HUES48 (cell line): ENCODE data around the gene PCDH17.

Experiments used
- H3K27ac ChIP-seq: one replicate; pipeline ENCODE4 v1.7.0; 2013; ENCODE audit warnings: low read depth, low read length, inconsistent platforms
- H3K27me3 ChIP-seq: 2 replicates; pipeline ENCODE4 v1.6.1; 2013; ENCODE audit warnings: mild to moderate bottlenecking, low read length; ENCODE audit not compliant: control insufficient read depth, insufficient read depth
- H3K36me3 ChIP-seq: 2 replicates; pipeline ENCODE4 v1.6.1; 2013; ENCODE audit warnings: low read length; ENCODE audit not compliant: control insufficient read depth, insufficient read depth
- H3K4me1 ChIP-seq: 2 replicates; pipeline ENCODE4 v1.6.1; 2013; ENCODE audit warnings: mild to moderate bottlenecking, low read length; ENCODE audit not compliant: control insufficient read depth, insufficient read depth
- H3K4me3 ChIP-seq: 2 replicates; pipeline ENCODE4 v1.5.1; 2013; ENCODE audit warnings: mild to moderate bottlenecking, low read depth, low read length
- H3K9ac ChIP-seq: 2 replicates; pipeline ENCODE4 v1.6.1; 2013; ENCODE audit warnings: mild to moderate bottlenecking, low read depth, low read length, moderate library complexity
- H3K9me3 ChIP-seq: 2 replicates; pipeline ENCODE4 v1.6.1; 2013; ENCODE audit warnings: low read length; ENCODE audit not compliant: control insufficient read depth, insufficient read depth

The PCDH17 gene

DNA sequence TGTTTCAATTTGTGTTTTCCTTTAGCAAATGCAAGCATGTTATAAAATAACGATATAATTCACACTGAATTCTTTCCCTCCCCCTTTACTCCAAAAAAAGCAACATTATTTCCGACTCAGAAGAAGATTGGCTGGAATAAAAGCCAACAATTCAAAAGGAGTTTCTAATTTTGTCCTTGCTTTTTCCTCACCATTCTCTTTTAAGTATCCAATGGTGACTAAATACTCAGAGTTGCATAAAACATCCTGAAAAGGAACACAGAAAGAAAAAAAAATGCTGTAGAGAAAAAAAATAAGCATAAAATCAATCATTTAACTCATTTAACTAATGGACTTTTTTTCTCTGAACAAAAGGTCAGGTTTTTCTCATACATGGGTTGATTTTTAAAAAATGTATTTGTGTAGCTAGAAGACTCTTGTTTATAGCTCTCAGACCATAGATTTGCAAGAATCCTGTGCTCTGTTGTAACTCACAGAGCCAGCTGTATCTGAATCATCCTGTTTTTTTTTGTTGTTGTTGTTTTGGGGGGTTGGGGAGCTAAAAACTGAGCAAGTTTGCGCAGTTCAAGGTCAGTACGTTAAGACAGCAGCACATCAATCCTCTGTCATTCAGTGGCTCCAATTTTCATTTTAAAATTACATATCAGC is 108.1 kb downstream of the PCDH17 start:
- no peaks in the 10 kb centered on the region for H3K36me3 ChIP-seq
- no peak overlapping the region for H3K27ac ChIP-seq
- no peak overlapping the region; the same call in 1 of the 2 replicates for H3K4me3 ChIP-seq
- peaks cover 34% of the 10 kb centered on the region for H3K4me1 ChIP-seq
- H3K9me3 ChIP-seq: no peaks in the 10 kb centered on the region
- no peaks in the 10 kb centered on the region for H3K27me3 ChIP-seq
- no peak overlapping the region for H3K9ac ChIP-seq

DNA sequence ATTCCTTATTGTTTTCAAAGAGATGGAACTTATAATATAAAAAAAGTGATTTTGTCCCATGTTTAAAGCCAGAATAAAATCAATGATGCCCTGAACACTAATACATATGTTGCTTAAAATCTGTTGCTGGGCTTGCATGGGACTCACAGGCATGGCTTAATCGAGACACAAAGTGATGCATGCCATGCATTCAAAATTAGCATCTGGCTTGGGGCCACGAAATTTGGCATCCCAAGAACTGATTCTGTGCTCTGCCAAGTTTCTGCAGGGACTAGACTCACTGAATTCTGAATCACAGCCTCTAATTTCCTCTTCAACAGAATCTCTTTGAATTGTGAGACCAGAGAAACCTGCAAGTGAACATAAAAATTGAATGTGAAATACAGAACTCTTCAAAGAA is 109.2 kb downstream of the PCDH17 start:
- H3K27me3 ChIP-seq: no peaks in the 10 kb centered on the region
- H3K27ac ChIP-seq: no peak overlapping the region
- H3K4me3 ChIP-seq: no peak overlapping the region
- H3K9me3 ChIP-seq: no peaks in the 10 kb centered on the region
- peaks cover 34% of the 10 kb centered on the region for H3K4me1 ChIP-seq
- no peaks in the 10 kb centered on the region for H3K36me3 ChIP-seq
- H3K9ac ChIP-seq: no peak overlapping the region

DNA sequence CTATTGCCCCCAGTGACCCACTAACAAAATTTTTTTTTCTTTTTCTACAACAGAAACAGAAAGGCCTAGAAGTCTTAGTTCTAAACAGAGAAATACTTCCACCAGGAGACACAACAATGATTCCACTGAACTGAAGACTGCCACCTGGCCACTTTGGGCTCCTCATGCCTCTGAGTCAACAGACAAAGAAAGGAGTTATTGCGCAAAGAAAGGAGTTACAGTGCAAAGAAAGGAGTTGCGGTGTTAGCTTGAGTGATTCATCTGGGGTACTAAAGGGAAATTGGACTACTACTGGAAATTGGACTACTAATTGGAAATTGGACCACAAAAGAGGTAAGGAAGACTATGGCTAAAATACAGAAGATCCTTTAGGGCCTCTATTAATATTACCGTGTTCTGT is 116.6 kb downstream of the PCDH17 start:
- H3K9me3 ChIP-seq: no peaks in the 10 kb centered on the region
- H3K9ac ChIP-seq: no peak overlapping the region
- no peaks in the 10 kb centered on the region for H3K27me3 ChIP-seq
- no peaks in the 10 kb centered on the region for H3K4me1 ChIP-seq
- H3K27ac ChIP-seq: no peak overlapping the region
- H3K36me3 ChIP-seq: no peaks in the 10 kb centered on the region
- no peak overlapping the region for H3K4me3 ChIP-seq

DNA sequence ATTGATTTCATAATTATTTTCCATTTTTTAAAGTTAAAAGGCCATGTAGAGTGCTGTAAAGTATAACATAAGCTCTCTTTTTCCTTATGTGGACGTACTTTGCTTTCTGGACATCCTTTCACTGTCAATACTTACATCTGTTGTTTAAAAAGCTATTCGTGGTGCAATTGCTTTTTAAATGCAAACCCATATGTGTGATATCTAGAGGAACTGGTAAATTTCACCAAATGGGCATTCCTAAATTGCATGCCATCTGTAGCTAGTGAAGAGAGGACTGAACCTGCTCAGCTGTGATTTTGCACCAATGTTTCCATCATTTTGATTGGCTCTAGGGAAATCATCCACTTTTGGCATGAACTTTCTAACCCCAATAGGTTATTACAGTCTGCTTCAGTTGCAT is 129.4 kb downstream of the PCDH17 start:
- no peaks in the 10 kb centered on the region for H3K4me1 ChIP-seq
- no peak overlapping the region for H3K9ac ChIP-seq
- no peaks in the 10 kb centered on the region for H3K27me3 ChIP-seq
- H3K9me3 ChIP-seq: no peaks in the 10 kb centered on the region
- H3K36me3 ChIP-seq: no peaks in the 10 kb centered on the region
- H3K4me3 ChIP-seq: no peak overlapping the region
- no peak overlapping the region for H3K27ac ChIP-seq

DNA sequence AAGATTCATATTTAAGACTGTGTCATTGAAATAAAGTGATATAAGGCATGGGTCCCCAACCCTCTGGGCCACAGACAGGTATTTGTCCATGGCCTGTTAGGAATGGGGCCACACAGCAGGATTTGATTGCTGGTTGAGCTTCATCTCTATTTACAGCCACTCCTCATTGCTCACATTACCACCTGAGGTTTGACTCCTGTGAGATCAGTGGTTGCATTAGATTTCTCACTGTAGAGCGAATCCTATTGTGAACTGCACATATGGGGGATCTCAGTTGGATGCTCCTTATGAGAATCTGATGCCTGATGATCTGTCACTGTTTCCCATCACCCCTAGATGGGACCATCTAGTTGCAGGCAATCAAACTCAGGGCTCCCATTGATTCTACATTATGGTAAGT is 132.1 kb downstream of the PCDH17 start:
- H3K36me3 ChIP-seq: no peaks in the 10 kb centered on the region
- no peaks in the 10 kb centered on the region for H3K27me3 ChIP-seq
- H3K9ac ChIP-seq: no peak overlapping the region

More for the DNA sequence above, 132.1 kb downstream of the PCDH17 start:
- Histone ChIP-seq H3K27ac (no peak overlapping the region), H3K4me1 (no peaks in the 10 kb centered on the region), H3K9me3 (no peaks in the 10 kb centered on the region), H3K4me3 (no peak overlapping the region)
